A549 treated with AZD9567 at 1 μM for 4 hours (cell line): Measurements from ENCODE around the gene SLC2A3. TPM values are rescaled to one million over a fixed set of nuclear protein-coding genes. Genes with fewer than 3 reads are reported as not detected.

Source experiments
- total RNA-seq: library from RNA; stranded (reverse); fragments of 200-300 nt; extraction: Qiagen RNA extraction; gene quantifications from 5 replicates; pipeline ENCODE4 v1.2.3, GENCODE V29; 2022; ENCODE audit not compliant: insufficient read depth

SLC2A3 gene
- 4.8 to 8.1 TPM (median 5.3 TPM) in 5 replicates for total RNA-seq

DNA sequence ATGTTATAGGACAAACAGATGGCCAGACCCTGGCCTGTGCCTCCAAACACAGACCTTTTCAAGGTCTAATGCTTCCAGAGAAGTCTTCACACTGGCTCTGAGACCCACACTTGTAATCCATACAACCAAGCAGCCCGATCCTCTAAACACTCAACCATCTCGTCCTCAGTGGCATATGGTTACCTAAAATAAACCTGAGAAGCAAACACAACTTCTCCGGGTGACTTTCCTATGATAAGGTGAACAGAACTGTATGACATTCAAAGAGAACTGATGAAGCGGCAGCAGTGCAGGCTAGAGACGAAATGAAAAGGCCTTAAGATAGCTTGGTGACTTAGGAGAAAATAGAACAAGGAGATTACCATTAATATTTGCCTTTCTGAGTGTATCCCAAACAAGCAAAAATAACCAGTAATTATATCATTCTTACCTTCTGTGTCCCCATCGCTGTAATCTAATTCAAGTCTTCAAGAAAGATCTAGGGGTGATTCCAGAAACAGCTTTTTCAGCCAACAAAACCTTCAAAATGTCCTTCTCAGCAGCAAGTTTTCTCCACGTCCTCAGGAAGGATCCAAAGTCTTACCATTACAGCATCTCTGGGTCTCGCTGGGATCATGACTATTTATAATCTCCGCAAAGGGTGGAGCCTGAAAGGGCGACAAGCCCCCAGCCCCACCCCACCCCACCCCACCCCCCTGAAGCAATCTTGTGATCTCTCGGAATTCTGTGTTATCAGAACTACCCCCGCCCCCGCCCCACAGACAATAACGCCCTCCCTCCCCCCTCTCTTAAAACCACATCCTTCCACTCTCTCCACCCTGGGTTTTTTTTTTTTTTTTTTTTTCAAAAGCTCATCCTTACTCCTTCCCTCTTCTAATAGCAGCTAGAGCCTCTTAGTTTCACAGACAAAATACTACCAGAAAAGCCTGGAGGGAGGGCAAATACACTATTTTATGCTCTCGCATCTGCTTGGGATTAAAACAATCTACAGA lies at the start of gene SLC2A3:
Gene SLC2A3 (minus strand): TSS at position 598 of the 992 bp plus-strand sequence. CDS start 153 bp downstream, at position 445.

GRCh38 chr12:7872566-7873319 lies 63.2 kb downstream of the SLC2A3 start, which contains the start of gene SLC2A14:
Gene SLC2A14, minus strand, starts transcription at chr12:7872915. Its CDS starts 3,035 bp downstream, at chr12:7869880.

Other genes starting within 250 kb of the SLC2A3 start
- not detected in 5 replicates for gene GDF3, start 240.4 kb downstream of the SLC2A3 start, total RNA-seq
- not detected in 5 replicates for gene DPPA3, start 224.8 kb downstream of the SLC2A3 start, total RNA-seq
- gene CLEC4C, start 188.8 kb downstream of the SLC2A3 start, total RNA-seq, result not detected in 5 replicates
- gene NANOGNB, start 171.0 kb downstream of the SLC2A3 start, total RNA-seq, result not detected in 5 replicates
- not detected in 5 replicates for gene NANOG, start 146.8 kb downstream of the SLC2A3 start, total RNA-seq
- gene SLC2A14, start 63.3 kb downstream of the SLC2A3 start, total RNA-seq, result 0.20 to 1.2 TPM (median 0.34 TPM) in 5 replicates
- 7.3 to 10.6 TPM (median 9.1 TPM) in 5 replicates for gene FOXJ2, start 96.5 kb upstream of the SLC2A3 start, total RNA-seq
- not detected in 5 replicates for gene C3AR1, start 130.2 kb upstream of the SLC2A3 start, total RNA-seq
- gene NECAP1, start 146.1 kb upstream of the SLC2A3 start, total RNA-seq, result 14.4 to 36.3 TPM (median 15.7 TPM) in 5 replicates
- 0.16 to 0.39 TPM (median 0.32 TPM) in 4 of 5 replicates, not detected in the other for gene CLEC4A, start 187.4 kb upstream of the SLC2A3 start, total RNA-seq
- not detected in 5 replicates for gene ZNF705A, start 220.8 kb upstream of the SLC2A3 start, total RNA-seq